ENCODE results near the gene FOSB. TPM values are rescaled to one million over a fixed set of nuclear protein-coding genes. Genes with fewer than 3 reads are reported as not detected.
"Not testable (repeated sequence)": the region's sequence is repeated elsewhere in the genome, so short reads cannot be mapped to it uniquely, and the experiment has no call there.

FOSB gene
- total RNA-seq, 1 donor from 2014 or later, result 42.8 TPM

GRCh38 chr19:45424191-45425058 lies 43.4 kb upstream of the FOSB start:
- Histone ChIP-seq H3K36me3 (ENCODE audit: control insufficient read depth in 3 of 3, insufficient read depth in 3 of 3, low read length in 3 of 3) (peaks cover 9 to 10% (median 10%) of the 10 kb centered on the region in 3 donors), H3K9ac (ENCODE audit: low read depth in 1 of 3, low read length in 3 of 3) (peak overlapping the region; percentile 78 to 92 (median 86)), H3K27me3 (ENCODE audit: control insufficient read depth in 3 of 3, insufficient read depth in 3 of 3, low read length in 3 of 3) (no peaks in the 10 kb centered on the region), H3K4me1 (ENCODE audit: control insufficient read depth in 3 of 3, insufficient read depth in 3 of 3, low read length in 3 of 3) (peaks cover 19 to 31% (median 27%) of the 10 kb centered on the region in 3 donors), H3K9me3 (ENCODE audit: control insufficient read depth in 3 of 3, low read length in 3 of 3) (no peaks in the 10 kb centered on the region), H3K27ac (ENCODE audit: low read depth, low read length) (peak overlapping the region; percentile 77), H3K4me3 (ENCODE audit: low read length in 3 of 3) (peak overlapping the region; percentile 80 to 91 (median 84))

DNA sequence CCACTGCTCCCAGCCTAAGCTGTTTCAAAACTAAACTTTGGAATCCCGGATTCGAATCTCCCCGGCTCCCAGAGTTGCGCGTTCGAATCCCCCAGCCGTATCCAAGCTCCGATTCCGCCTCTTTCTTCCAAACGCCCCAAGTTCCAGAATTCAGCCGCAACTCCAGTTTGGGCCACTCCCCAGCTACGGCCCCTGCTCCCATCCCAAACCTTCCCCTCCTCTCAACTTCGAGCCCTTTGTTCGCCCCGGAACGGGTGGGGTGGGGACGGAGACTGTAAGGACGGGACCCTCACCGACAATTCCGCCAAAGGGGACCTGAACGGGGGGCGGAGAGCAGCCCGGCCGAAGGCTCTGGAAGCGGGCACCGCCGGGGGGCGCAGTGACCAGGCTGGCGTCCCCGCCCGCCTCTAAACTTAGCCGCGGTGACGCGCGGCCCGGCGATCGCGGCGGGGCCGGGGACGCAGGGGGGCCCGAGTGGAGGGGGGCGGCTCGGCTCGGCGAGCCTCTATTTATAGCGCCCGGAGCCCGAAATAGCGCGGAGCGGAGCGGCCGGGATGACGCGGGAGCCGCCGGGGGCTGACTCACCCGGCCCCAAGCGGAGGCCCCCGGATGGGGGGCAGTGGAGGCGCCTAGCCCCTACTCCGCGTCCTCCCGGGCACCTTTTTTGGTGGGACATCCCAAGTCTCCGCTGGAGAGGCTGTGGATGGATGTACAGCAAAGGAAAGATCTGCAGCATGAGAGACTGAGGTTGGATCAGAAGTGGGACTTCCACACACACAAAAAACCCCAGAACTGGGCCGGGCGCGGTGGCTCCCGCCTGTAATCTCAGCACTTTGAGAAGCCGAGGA lies 39.2 kb upstream of the FOSB start:
- Histone ChIP-seq H3K9ac (ENCODE audit: low read depth in 1 of 3, low read length in 3 of 3) (peak overlapping the region; percentile 83 to 89 (median 85)), H3K4me1 (ENCODE audit: control insufficient read depth in 3 of 3, insufficient read depth in 3 of 3, low read length in 3 of 3) (peaks cover 14 to 25% (median 18%) of the 10 kb centered on the region in 3 donors), H3K9me3 (ENCODE audit: control insufficient read depth in 3 of 3, low read length in 3 of 3) (no peaks in the 10 kb centered on the region), H3K36me3 (ENCODE audit: control insufficient read depth in 3 of 3, insufficient read depth in 3 of 3, low read length in 3 of 3) (no peaks in the 10 kb centered on the region), H3K27me3 (ENCODE audit: control insufficient read depth in 3 of 3, insufficient read depth in 3 of 3, low read length in 3 of 3) (no peaks in the 10 kb centered on the region), H3K27ac (ENCODE audit: low read depth, low read length) (peak overlapping the region; percentile 94), H3K4me3 (ENCODE audit: low read length in 3 of 3) (peak overlapping the region; percentile 74 to 81 (median 75))

DNA sequence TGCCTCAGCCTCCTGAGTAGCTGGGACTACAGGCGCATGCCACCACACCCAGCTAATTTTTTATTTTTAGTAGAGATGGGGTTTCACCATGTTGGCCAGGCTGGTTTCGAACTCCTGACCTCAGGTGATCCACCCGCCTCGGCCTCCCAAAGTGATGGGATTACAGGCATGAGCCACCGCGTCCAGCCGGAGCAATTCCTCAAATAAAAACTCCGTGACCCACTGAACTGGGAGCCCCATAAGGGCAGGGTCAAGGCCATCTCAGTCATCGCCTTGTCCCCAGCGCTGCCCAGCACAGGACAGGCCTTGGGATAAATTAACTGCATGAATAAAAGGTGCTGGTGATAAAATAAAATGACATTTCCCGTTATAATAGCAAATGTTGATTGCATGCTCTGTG lies 37.9 kb upstream of the FOSB start:
- not testable (repeated sequence) for H3K36me3 ChIP-seq (ENCODE audit: control insufficient read depth in 3 of 3, insufficient read depth in 3 of 3, low read length in 3 of 3); H3K9me3 ChIP-seq (ENCODE audit: control insufficient read depth in 3 of 3, low read length in 3 of 3); H3K27me3 ChIP-seq (ENCODE audit: control insufficient read depth in 3 of 3, insufficient read depth in 3 of 3, low read length in 3 of 3); H3K9ac ChIP-seq (ENCODE audit: low read depth in 1 of 3, low read length in 3 of 3); H3K4me3 ChIP-seq (ENCODE audit: low read length in 3 of 3); H3K27ac ChIP-seq (ENCODE audit: low read depth, low read length)
- H3K4me1 ChIP-seq (ENCODE audit: control insufficient read depth in 3 of 3, insufficient read depth in 3 of 3, low read length in 3 of 3), result peaks cover 3 to 18% (median 8%) of the 10 kb centered on the region in 3 donors

DNA sequence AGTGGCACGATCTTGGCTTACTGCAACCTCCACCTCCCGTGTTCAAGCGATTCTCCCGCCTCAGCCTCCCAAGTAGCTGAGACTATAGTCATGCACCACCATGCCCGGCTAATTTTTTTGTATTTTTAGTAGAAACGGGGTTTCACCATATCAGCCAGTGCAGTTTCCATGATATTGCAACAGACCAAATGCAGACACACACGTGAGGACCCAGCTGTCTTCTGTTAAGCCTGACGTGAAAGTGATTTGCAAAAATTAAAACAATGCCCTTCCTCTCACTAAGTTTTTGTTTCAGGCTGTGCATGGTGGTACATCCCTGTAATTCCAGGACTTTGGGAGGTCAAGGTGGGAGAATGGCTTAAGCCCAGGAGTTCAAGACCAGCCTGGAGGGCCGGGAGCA lies 36.8 kb upstream of the FOSB start:
- H3K4me3 ChIP-seq (ENCODE audit: low read length in 3 of 3), result not testable (repeated sequence)

DNA sequence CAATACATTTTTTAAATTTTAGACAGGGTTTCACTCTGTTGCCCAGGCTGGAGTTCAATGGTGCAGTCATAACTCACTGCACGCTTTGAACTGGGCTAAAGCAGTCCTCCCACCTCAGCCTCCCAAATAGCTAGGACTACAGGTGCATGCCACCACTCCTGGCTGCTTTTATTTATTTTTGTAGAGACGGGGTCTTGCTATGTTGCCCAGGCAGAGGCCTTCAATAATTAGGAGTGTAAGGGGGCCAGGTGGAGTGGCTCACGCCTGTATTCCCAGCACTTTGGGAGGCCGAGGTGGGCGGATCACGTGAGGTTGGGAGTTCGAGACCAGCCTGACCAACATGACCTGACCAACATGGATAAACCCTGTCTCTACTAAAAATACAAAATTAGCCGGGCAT lies 35.3 kb upstream of the FOSB start:
- H3K9ac ChIP-seq (ENCODE audit: low read depth in 1 of 3, low read length in 3 of 3); H3K27me3 ChIP-seq (ENCODE audit: control insufficient read depth in 3 of 3, insufficient read depth in 3 of 3, low read length in 3 of 3); H3K27ac ChIP-seq (ENCODE audit: low read depth, low read length); H3K9me3 ChIP-seq (ENCODE audit: control insufficient read depth in 3 of 3, low read length in 3 of 3); H3K36me3 ChIP-seq (ENCODE audit: control insufficient read depth in 3 of 3, insufficient read depth in 3 of 3, low read length in 3 of 3); H3K4me3 ChIP-seq (ENCODE audit: low read length in 3 of 3): not testable (repeated sequence)
- peaks cover 3 to 15% (median 8%) of the 10 kb centered on the region in 3 donors for H3K4me1 ChIP-seq (ENCODE audit: control insufficient read depth in 3 of 3, insufficient read depth in 3 of 3, low read length in 3 of 3)

More for the DNA sequence above, 36.8 kb upstream of the FOSB start:
- not testable (repeated sequence) for H3K27ac ChIP-seq (ENCODE audit: low read depth, low read length); H3K27me3 ChIP-seq (ENCODE audit: control insufficient read depth in 3 of 3, insufficient read depth in 3 of 3, low read length in 3 of 3); H3K36me3 ChIP-seq (ENCODE audit: control insufficient read depth in 3 of 3, insufficient read depth in 3 of 3, low read length in 3 of 3); H3K9me3 ChIP-seq (ENCODE audit: control insufficient read depth in 3 of 3, low read length in 3 of 3); H3K9ac ChIP-seq (ENCODE audit: low read depth in 1 of 3, low read length in 3 of 3)
- peaks cover 3 to 16% (median 8%) of the 10 kb centered on the region in 3 donors for H3K4me1 ChIP-seq (ENCODE audit: control insufficient read depth in 3 of 3, insufficient read depth in 3 of 3, low read length in 3 of 3)

GRCh38 chr19:45437328-45437727 lies 30.5 kb upstream of the FOSB start:
- Histone ChIP-seq H3K27me3 (ENCODE audit: control insufficient read depth in 3 of 3, insufficient read depth in 3 of 3, low read length in 3 of 3) (no peaks in the 10 kb centered on the region), H3K9ac (ENCODE audit: low read depth in 1 of 3, low read length in 3 of 3) (no peak overlapping the region), H3K4me3 (ENCODE audit: low read length in 3 of 3) (no peak overlapping the region), H3K36me3 (ENCODE audit: control insufficient read depth in 3 of 3, insufficient read depth in 3 of 3, low read length in 3 of 3) (no peaks in the 10 kb centered on the region), H3K27ac (ENCODE audit: low read depth, low read length) (no peak overlapping the region), H3K4me1 (ENCODE audit: control insufficient read depth in 3 of 3, insufficient read depth in 3 of 3, low read length in 3 of 3) (peaks cover 4 to 12% (median 12%) of the 10 kb centered on the region in 3 donors), H3K9me3 (ENCODE audit: control insufficient read depth in 3 of 3, low read length in 3 of 3) (no peaks in the 10 kb centered on the region)

- no peak overlapping the region for H3K4me3 ChIP-seq (ENCODE audit: low read length in 3 of 3)
- no peaks in the 10 kb centered on the region for H3K36me3 ChIP-seq (ENCODE audit: control insufficient read depth in 3 of 3, insufficient read depth in 3 of 3, low read length in 3 of 3)
- H3K27ac ChIP-seq (ENCODE audit: low read depth, low read length), result peak overlapping the region; percentile 93
These were observed 28.6 kb upstream of the FOSB start for GRCh38 chr19:45439190-45439568.

DNA sequence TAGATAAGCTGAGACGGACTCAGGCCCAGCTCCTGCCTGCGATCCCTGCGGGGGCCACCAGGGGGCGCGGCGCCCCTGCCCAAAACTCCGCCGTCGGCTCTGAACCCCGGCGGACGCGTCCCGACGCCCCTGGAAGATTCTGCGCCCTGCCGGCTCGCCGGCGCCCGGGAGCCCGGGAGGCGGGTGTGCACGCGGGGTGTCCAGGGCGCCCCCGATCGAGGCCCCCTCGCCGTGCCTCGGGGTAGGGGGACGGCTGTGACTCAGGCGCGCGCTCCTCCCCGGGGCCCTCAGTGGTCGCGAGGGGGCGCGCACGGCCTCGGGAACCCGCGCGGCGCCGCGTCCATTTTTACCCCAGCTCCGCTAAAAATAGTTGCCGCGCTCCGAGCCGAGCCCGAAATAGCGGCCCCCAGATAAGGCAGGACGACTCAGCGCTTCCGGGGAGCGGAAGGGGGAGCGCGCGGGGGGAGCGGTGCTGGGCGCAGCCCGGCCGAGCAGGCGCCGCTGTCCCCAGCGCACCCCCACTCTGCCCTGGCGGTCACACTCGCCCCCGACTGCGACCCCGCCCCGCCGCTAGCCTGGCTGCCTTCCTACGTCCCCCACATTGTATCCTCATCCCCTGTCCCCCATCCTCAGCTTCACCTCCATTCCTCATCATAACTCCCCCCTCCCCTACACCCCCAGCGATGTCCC lies 28.1 kb upstream of the FOSB start:
- Histone ChIP-seq H3K27me3 (ENCODE audit: control insufficient read depth in 3 of 3, insufficient read depth in 3 of 3, low read length in 3 of 3) (no peaks in the 10 kb centered on the region), H3K4me3 (ENCODE audit: low read length in 3 of 3) (peak overlapping the region; percentile 54 to 72 (median 65))

More at GRCh38 chr19:45439190-45439568, 28.6 kb upstream of the FOSB start:
- no peaks in the 10 kb centered on the region for H3K9me3 ChIP-seq (ENCODE audit: control insufficient read depth in 3 of 3, low read length in 3 of 3)
- H3K4me1 ChIP-seq (ENCODE audit: control insufficient read depth in 3 of 3, insufficient read depth in 3 of 3, low read length in 3 of 3), result peaks cover 11 to 27% (median 27%) of the 10 kb centered on the region in 3 donors
- H3K9ac ChIP-seq (ENCODE audit: low read depth in 1 of 3, low read length in 3 of 3), result peak overlapping the region in 2 of 3 donors; percentile 70 to 84
- H3K27me3 ChIP-seq (ENCODE audit: control insufficient read depth in 3 of 3, insufficient read depth in 3 of 3, low read length in 3 of 3), result no peaks in the 10 kb centered on the region

DNA sequence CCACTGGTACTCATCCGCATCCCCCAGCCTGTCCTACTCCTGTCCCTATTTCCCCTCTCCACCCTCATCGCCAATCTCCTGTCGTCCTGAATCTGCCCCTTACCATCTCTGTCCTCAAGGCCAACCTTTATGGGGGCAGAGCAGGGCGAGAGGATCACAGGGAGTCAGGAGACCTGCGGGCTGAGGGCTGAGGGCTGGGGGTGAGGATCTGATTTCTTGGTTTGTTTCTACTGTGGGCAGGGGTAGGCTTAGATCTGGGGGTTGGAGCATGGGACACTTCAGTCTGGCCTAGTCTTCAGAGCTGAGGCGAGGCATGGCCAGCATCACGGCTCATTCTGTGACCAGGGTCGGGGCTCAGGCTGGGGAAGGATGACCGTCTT lies 27.5 kb upstream of the FOSB start:
- Histone ChIP-seq H3K9ac (ENCODE audit: low read depth in 1 of 3, low read length in 3 of 3) (peak overlapping the region; percentile 47 to 84 (median 70)), H3K36me3 (ENCODE audit: control insufficient read depth in 3 of 3, insufficient read depth in 3 of 3, low read length in 3 of 3) (no peaks in the 10 kb centered on the region), H3K9me3 (ENCODE audit: control insufficient read depth in 3 of 3, low read length in 3 of 3) (no peaks in the 10 kb centered on the region), H3K4me1 (ENCODE audit: control insufficient read depth in 3 of 3, insufficient read depth in 3 of 3, low read length in 3 of 3) (peaks cover 17 to 36% (median 33%) of the 10 kb centered on the region in 3 donors), H3K27ac (ENCODE audit: low read depth, low read length) (peak overlapping the region; percentile 93), H3K27me3 (ENCODE audit: control insufficient read depth in 3 of 3, insufficient read depth in 3 of 3, low read length in 3 of 3) (no peaks in the 10 kb centered on the region), H3K4me3 (ENCODE audit: low read length in 3 of 3) (peak overlapping the region; percentile 54 to 72 (median 65))

More for the DNA sequence above, 28.1 kb upstream of the FOSB start:
- Histone ChIP-seq H3K36me3 (ENCODE audit: control insufficient read depth in 3 of 3, insufficient read depth in 3 of 3, low read length in 3 of 3) (no peaks in the 10 kb centered on the region), H3K9ac (ENCODE audit: low read depth in 1 of 3, low read length in 3 of 3) (peak overlapping the region; percentile 47 to 84 (median 70)), H3K27ac (ENCODE audit: low read depth, low read length) (peak overlapping the region; percentile 93), H3K4me1 (ENCODE audit: control insufficient read depth in 3 of 3, insufficient read depth in 3 of 3, low read length in 3 of 3) (peaks cover 15 to 31% (median 31%) of the 10 kb centered on the region in 3 donors), H3K9me3 (ENCODE audit: control insufficient read depth in 3 of 3, low read length in 3 of 3) (no peaks in the 10 kb centered on the region)

Measured in skeletal muscle tissue (tissue), 4 donors.